Loucy (cell line): ENCODE data around the gene TPTE.
"Not testable (repeated sequence)": the region's sequence is repeated elsewhere in the genome, so short reads cannot be mapped to it uniquely, and the experiment has no call there.

Source experiments
- H2AFZ ChIP-seq: fragments of 200-600 bp; sonication (generic); 2 replicates; pipeline ENCODE4 v1.6.0; 2016; ENCODE audit warnings: antibody characterized with exemption, mild to moderate bottlenecking, low read length, moderate library complexity
- H3F3A ChIP-seq: fragments of 200-600 bp; 2 replicates; pipeline ENCODE4 v1.6.0; 2016; ENCODE audit warnings: antibody characterized with exemption, low read depth, mild to moderate bottlenecking
- H3K27me3 ChIP-seq: fragments of 200-600 bp; sonication (generic); 2 replicates; pipeline ENCODE4 v1.6.1; 2014; ENCODE audit warnings: low read length, mild to moderate bottlenecking; ENCODE audit not compliant: insufficient read depth, poor library complexity, severe bottlenecking
- H3K36me3 ChIP-seq: fragments of 200-600 bp; sonication (generic); 2 replicates; pipeline ENCODE4 v1.6.1; 2016; ENCODE audit warnings: low read length; ENCODE audit not compliant: insufficient read depth
- H3K4me1 ChIP-seq: fragments of 200-600 bp; sonication (generic); 2 replicates; pipeline ENCODE4 v1.5.1; 2014; ENCODE audit warnings: low read length, mild to moderate bottlenecking; ENCODE audit not compliant: insufficient read depth, poor library complexity, severe bottlenecking
- H3K4me2 ChIP-seq: fragments of 200-600 bp; sonication (generic); 2 replicates; pipeline ENCODE4 v1.6.0; 2014; ENCODE audit warnings: antibody characterized with exemption, low read length, low read depth, mild to moderate bottlenecking; ENCODE audit not compliant: poor library complexity, severe bottlenecking
- H3K4me3 ChIP-seq: fragments of 200-600 bp; sonication (generic); 2 replicates; pipeline ENCODE4 v1.5.1; 2014; ENCODE audit warnings: low read length, mild to moderate bottlenecking, mixed read lengths; ENCODE audit not compliant: poor library complexity, severe bottlenecking
- H3K79me2 ChIP-seq: fragments of 200-600 bp; sonication (generic); 2 replicates; pipeline ENCODE4 v1.6.1; 2014; ENCODE audit warnings: low read length; ENCODE audit not compliant: insufficient read depth
- H3K9ac ChIP-seq: fragments of 200-600 bp; sonication (generic); 2 replicates; pipeline ENCODE4 v1.6.0; 2014; ENCODE audit warnings: mild to moderate bottlenecking, low read depth, low read length, moderate library complexity; ENCODE audit not compliant: poor library complexity, severe bottlenecking
- H3K9me2 ChIP-seq: fragments of 200-600 bp; sonication (generic); replicated peaks from 2 replicates; pipeline ENCODE4 v1.6.1; 2016; ENCODE audit warnings: low read depth, low read length, mixed read lengths
- H3K9me3 ChIP-seq: fragments of 200-600 bp; sonication (generic); 2 replicates; pipeline ENCODE4 v1.6.1; 2014; ENCODE audit warnings: mild to moderate bottlenecking, antibody characterized with exemption, low read length, low read depth; ENCODE audit not compliant: insufficient read depth
- H4K20me1 ChIP-seq: fragments of 200-600 bp; sonication (generic); 2 replicates; pipeline ENCODE4 v1.6.0; 2014; ENCODE audit warnings: antibody characterized with exemption, low read length, mild to moderate bottlenecking; ENCODE audit not compliant: insufficient read depth, poor library complexity, severe bottlenecking
- EZH2phosphoT487 ChIP-seq: fragments of 200-600 bp; IDR thresholded peaks from 2 replicates; pipeline ENCODE4 v1.6.1; 2018; ENCODE audit warnings: antibody characterized with exemption, mild to moderate bottlenecking, moderate library complexity, borderline replicate concordance
- TF ChIP-seq, protein P1 (sequence below): fragments of 200-600 bp; sonication (generic); conservative IDR thresholded peaks from 2 replicates; pipeline ENCODE4 v1.5.1; 2014; ENCODE audit warnings: mild to moderate bottlenecking, antibody characterized with exemption, low read length

TPTE gene

DNA sequence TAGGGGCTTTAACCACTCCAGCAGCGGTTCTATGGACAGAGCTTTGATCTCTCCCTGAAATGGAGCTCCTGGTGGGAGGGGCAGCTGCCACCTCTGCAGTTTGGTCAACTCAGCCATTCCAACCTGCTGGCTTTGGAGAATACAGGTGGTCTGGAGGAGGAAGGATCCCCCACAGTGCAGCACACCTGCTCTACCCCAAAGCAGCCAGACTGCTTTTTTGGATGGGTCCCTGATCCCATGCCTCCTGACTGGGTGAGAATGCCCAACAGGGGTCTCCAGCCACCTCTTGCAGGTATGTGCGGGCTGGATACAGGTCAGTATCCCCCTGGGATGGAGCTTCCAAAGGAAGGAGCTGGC lies 53.9 kb downstream of the TPTE start:
- peaks cover 17% of the 10 kb centered on the region for H3K9me3 ChIP-seq
- no peak for TF ChIP-seq EZH2phosphoT487
- TF ChIP-seq, protein P1, sequence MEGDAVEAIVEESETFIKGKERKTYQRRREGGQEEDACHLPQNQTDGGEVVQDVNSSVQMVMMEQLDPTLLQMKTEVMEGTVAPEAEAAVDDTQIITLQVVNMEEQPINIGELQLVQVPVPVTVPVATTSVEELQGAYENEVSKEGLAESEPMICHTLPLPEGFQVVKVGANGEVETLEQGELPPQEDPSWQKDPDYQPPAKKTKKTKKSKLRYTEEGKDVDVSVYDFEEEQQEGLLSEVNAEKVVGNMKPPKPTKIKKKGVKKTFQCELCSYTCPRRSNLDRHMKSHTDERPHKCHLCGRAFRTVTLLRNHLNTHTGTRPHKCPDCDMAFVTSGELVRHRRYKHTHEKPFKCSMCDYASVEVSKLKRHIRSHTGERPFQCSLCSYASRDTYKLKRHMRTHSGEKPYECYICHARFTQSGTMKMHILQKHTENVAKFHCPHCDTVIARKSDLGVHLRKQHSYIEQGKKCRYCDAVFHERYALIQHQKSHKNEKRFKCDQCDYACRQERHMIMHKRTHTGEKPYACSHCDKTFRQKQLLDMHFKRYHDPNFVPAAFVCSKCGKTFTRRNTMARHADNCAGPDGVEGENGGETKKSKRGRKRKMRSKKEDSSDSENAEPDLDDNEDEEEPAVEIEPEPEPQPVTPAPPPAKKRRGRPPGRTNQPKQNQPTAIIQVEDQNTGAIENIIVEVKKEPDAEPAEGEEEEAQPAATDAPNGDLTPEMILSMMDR: no peak
- H3K36me3 ChIP-seq: no peaks in the 10 kb centered on the region

GRCh38 chr21:10578910-10579309 lies 57.5 kb downstream of the TPTE start:
- not testable (repeated sequence) for H3K9ac ChIP-seq, H3F3A ChIP-seq, H3K4me1 ChIP-seq, H3K27me3 ChIP-seq, H3K4me2 ChIP-seq, H4K20me1 ChIP-seq, H3K79me2 ChIP-seq, H3K9me2 ChIP-seq, H3K36me3 ChIP-seq, H2AFZ ChIP-seq, H3K4me3 ChIP-seq
- peaks cover 10% of the 10 kb centered on the region; the same call in 1 of the 2 replicates for H3K9me3 ChIP-seq

More for the DNA sequence above, 53.9 kb downstream of the TPTE start:
- Histone ChIP-seq H3K4me3 (no peak overlapping the region), H3K27me3 (no peaks in the 10 kb centered on the region), H2AFZ (no peak overlapping the region), H3K9ac (no peak overlapping the region), H3K79me2 (no peaks in the 10 kb centered on the region), H4K20me1 (no peaks in the 10 kb centered on the region), H3K4me2 (no peak overlapping the region), H3K9me2 (no peaks in the 10 kb centered on the region), H3F3A (no peaks in the 10 kb centered on the region), H3K4me1 (no peaks in the 10 kb centered on the region)

DNA sequence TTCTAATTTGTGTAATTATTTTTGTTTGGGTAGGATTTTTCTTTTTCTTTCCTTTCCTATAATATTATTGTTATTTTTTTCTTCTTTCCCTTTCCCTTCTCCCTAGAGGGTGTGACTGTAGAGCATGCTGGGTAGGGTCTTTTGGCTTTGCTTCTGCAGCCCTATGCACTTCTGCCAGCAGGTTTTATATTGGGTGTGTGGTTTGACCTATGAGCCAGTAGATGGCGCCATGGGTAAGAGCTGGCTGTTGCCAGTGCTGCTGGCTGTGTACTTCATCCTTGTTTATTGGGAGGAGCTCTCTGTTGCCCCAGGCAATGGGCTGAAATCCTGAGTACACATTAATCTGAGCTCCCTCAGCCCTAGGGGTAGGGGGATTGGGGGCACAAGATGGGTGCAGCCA lies 67.7 kb downstream of the TPTE start:
- not testable (repeated sequence) for H3K36me3 ChIP-seq, H3K4me1 ChIP-seq, H3K27me3 ChIP-seq, H3K9me3 ChIP-seq, H3K9ac ChIP-seq, H3K4me3 ChIP-seq, H3F3A ChIP-seq, H3K4me2 ChIP-seq, H2AFZ ChIP-seq, H3K9me2 ChIP-seq, H3K79me2 ChIP-seq, H4K20me1 ChIP-seq
- TF ChIP-seq, protein P1: peak; percentile 23; the same call in 1 of the 2 replicates

- not testable (repeated sequence) for H3F3A ChIP-seq, H2AFZ ChIP-seq, H3K9me2 ChIP-seq, H3K27me3 ChIP-seq, H3K9ac ChIP-seq, H3K79me2 ChIP-seq, H3K4me3 ChIP-seq, H3K4me2 ChIP-seq, H4K20me1 ChIP-seq, H3K36me3 ChIP-seq, H3K4me1 ChIP-seq
- peaks cover 10% of the 10 kb centered on the region; the same call in 1 of the 2 replicates for H3K9me3 ChIP-seq
Measured at GRCh38 chr21:10607074-10607473, 85.7 kb downstream of the TPTE start.

- H3K9ac ChIP-seq, H2AFZ ChIP-seq, H3K9me2 ChIP-seq, H3K4me1 ChIP-seq, H3K36me3 ChIP-seq, H3K4me3 ChIP-seq, H4K20me1 ChIP-seq, H3K27me3 ChIP-seq, H3K79me2 ChIP-seq, H3K9me3 ChIP-seq, H3F3A ChIP-seq, H3K4me2 ChIP-seq: not testable (repeated sequence)
Measured at GRCh38 chr21:10614285-10614684, 92.9 kb downstream of the TPTE start.

GRCh38 chr21:10616061-10616460 lies 94.7 kb downstream of the TPTE start:
- not testable (repeated sequence) for H3K9me3 ChIP-seq, H3K4me3 ChIP-seq, H3K4me1 ChIP-seq

More at GRCh38 chr21:10616061-10616460, 94.7 kb downstream of the TPTE start:
- not testable (repeated sequence) for H3K9ac ChIP-seq, H3K79me2 ChIP-seq, H3K27me3 ChIP-seq, H4K20me1 ChIP-seq, H3K36me3 ChIP-seq, H3K9me2 ChIP-seq, H3K4me2 ChIP-seq, H3F3A ChIP-seq, H2AFZ ChIP-seq
